ENCODE data around the gene POTEJ. TPM values are rescaled to one million over a fixed set of nuclear protein-coding genes. Genes with fewer than 3 reads are reported as not detected.
"Not testable (repeated sequence)": the region's sequence is repeated elsewhere in the genome, so short reads cannot be mapped to it uniquely, and the experiment has no call there.

POTEJ gene
- total RNA-seq, 1 experiment from 2014 or later, result 0.06 TPM

- DNase-seq; H3K27me3 ChIP-seq; H3K36me3 ChIP-seq; H3K4me3 ChIP-seq; H3K4me1 ChIP-seq; H3K27ac ChIP-seq; H3K9me3 ChIP-seq (replicated peaks): not testable (repeated sequence)
Observed at GRCh38 chr2:130594011-130594410, 17.2 kb upstream of the POTEJ start.

DNA sequence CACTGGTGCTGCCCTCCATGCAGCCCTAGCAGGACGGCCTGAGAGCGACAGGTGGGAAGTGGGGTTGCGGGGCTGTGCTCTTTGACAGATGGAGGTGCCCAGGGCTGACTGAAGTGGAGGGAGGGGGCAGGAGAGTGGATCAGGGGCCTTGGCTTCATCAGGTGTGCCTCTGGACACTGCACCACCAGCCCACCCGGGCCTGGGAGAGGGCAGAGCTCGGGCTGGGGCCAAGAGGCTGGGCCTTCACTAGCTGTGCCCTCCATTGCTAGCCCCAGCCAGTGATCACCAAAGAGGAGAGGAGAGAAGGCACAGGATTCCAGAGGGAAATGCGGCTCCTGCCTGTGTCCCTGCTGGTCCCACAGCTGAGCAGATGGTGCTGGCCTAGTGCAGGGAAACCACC is 14.5 kb upstream of the POTEJ start:
- not testable (repeated sequence) for H3K4me3 ChIP-seq; H3K27ac ChIP-seq; H3K36me3 ChIP-seq; H3K27me3 ChIP-seq; H3K4me1 ChIP-seq; H3K9me3 ChIP-seq (replicated peaks); DNase-seq

- not testable (repeated sequence) for H3K4me1 ChIP-seq; H3K4me3 ChIP-seq; H3K36me3 ChIP-seq; H3K27ac ChIP-seq; H3K27me3 ChIP-seq; DNase-seq; H3K9me3 ChIP-seq (replicated peaks)
Observed at GRCh38 chr2:130597994-130598393, 13.2 kb upstream of the POTEJ start.

DNA sequence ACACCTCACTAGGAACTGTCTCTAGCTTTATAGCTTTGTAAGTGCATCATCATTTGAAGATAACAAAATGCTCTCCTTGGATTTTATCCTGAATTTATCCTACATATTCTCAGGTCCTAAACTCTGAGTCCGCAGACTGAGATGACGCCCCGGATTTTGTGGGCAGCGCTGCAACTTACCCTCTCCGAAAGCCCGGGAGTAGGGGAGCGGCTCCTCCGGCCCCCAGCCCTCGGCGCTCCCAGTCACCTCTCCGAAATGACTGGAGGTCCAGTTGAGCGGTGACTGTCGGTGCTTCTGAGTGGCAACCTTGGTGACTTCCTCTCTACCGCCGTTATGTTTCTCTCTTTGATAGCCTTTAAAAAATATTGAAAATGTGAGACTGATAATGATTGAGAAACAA is 12.8 kb upstream of the POTEJ start:
- H3K9me3 ChIP-seq (replicated peaks); H3K4me1 ChIP-seq; H3K36me3 ChIP-seq; DNase-seq; H3K4me3 ChIP-seq; H3K27me3 ChIP-seq; H3K27ac ChIP-seq: not testable (repeated sequence)

DNA sequence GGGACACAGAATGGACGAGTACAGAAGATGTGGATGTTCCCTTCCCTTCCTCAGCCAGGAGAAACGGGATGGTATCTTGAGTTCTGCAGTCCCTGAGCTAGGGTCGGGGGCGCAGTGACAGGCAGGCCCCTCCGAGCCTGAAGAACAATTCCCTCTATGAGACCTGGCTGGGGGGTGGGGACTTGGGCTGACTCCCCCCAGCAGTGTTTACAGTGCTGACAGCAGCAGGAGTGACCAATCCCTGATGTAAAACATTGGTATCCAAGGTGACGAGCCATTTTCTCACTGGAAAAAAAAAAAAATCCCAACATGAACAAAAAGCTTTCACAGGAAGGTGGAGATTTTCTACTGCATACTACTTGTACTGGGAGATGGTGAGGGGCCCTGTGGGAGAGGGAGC is 11.8 kb upstream of the POTEJ start, which contains the start of gene CFC1:
Gene CFC1, minus strand, starts transcription at position 183 of the 400 bp plus-strand sequence. CDS start 288 bp downstream, outside the sequence.
- DNase-seq; H3K9me3 ChIP-seq (replicated peaks); H3K4me1 ChIP-seq; H3K27me3 ChIP-seq; H3K4me3 ChIP-seq; H3K27ac ChIP-seq; H3K36me3 ChIP-seq: not testable (repeated sequence)

DNA sequence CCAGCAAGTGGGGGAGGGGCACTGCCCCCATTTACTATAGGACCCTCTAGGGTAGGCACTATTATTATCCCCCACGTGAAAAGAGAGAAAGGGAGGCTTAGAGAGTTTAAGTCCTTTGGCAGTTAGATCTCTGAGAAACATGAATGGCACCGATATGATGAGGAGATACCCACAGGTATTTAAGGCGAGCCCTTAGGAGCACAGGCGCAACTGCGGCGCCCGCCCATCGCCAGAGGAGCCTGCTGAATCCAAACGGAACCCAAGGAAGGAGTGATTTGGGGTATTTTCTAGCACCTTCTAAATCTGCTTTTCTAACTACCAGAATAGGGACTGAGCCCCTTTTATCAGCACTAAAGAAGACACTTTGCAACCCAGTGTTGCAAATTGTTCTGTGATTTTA is 11.3 kb upstream of the POTEJ start:
- not testable (repeated sequence) for H3K27me3 ChIP-seq; H3K4me1 ChIP-seq; DNase-seq; H3K9me3 ChIP-seq (replicated peaks); H3K4me3 ChIP-seq; H3K36me3 ChIP-seq; H3K27ac ChIP-seq

- not testable (repeated sequence) for H3K27ac ChIP-seq, H3K36me3 ChIP-seq
Observed at GRCh38 chr2:130601648-130602302, 9.5 kb upstream of the POTEJ start.

DNA sequence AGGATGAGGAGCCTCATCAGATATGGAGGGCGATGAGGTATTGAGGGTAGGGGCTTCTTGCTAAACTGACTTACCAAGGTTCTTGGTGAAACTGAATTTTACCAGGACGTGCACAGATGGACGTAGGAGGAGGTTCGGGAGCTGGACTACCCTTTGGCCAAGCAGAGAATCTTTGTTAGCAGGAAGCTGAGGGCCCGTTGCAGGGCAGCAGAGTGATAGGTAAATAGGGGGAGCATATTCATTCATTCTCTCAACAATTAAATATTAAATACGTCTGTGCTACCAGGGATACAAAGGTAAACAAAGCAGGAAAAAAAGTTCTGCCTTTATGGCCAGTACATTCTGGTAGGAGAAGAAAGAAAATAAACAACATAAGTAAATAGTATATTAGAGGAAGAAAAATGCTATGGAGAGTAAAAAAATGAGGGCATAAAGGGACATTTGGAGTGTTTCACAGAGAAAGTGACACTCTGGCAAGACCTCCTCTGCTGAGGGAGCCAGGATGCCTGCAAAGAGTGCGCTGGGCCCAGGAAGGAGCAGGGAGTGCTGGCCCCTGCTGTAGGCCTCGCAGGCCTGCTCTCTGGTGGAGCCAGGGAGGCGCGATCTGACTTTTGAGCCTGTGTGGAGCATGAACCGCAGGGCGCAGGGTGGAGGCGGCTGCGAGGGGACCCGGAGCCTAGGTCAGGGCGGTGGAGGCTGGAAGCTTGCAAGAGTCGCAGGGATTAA is 2.8 kb upstream of the POTEJ start:
- H3K4me3 ChIP-seq, DNase-seq, H3K4me1 ChIP-seq: not testable (repeated sequence)

More at GRCh38 chr2:130601648-130602302, 9.5 kb upstream of the POTEJ start:
- not testable (repeated sequence) for H3K4me1 ChIP-seq; H3K27me3 ChIP-seq; H3K4me3 ChIP-seq; H3K9me3 ChIP-seq (replicated peaks); DNase-seq

DNA sequence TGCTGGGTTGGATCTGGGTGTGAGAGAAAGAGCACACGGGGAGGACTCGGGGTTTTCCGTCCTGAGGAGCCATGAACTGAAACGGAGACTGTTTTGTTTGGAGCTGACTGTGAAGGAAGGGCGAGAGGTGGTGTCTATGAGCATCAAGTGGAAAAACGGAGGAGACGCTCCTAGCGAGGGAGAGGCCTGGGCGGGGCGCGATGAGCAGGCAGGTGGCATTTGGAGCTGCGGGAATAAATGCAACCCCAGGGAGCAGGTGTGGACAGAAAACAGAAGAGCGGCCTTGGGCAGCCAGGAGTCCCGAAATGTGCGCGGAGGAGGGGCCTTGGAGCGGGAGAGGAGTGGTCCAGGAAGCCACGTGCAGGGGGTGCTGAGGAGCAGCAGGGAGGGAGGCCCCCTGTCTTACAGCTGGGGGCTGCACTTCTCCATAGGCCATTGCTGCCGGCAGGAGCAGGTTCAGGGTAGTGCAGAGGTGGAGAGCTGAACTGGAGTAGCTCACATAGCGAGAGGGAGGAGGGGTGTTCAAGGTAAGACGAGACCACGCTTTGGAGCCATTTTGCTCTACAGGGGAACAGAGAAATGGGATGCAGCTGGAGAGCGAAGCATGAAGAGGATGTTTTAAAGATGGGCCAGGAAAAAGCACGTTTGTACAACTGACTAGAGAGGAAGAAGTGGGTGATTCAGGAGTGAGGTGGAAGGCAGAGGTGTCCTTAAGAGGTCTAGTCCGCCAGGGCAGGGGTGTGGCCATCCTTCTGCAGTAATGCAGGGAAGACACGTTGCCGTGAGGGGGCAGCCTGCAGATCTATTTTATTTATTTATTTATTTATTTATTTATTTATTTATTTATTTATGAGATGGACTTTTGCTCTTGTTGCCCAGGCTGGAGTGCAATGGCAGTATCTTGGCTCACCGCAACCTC is 2.0 kb upstream of the POTEJ start:
- not testable (repeated sequence) for H3K27me3 ChIP-seq; H3K4me1 ChIP-seq; H3K9me3 ChIP-seq (replicated peaks); H3K27ac ChIP-seq; H3K4me3 ChIP-seq; H3K36me3 ChIP-seq; DNase-seq

More for the DNA sequence above, 2.8 kb upstream of the POTEJ start:
- not testable (repeated sequence) for H3K27me3 ChIP-seq; H3K36me3 ChIP-seq; H3K27ac ChIP-seq; H3K9me3 ChIP-seq (replicated peaks)

DNA sequence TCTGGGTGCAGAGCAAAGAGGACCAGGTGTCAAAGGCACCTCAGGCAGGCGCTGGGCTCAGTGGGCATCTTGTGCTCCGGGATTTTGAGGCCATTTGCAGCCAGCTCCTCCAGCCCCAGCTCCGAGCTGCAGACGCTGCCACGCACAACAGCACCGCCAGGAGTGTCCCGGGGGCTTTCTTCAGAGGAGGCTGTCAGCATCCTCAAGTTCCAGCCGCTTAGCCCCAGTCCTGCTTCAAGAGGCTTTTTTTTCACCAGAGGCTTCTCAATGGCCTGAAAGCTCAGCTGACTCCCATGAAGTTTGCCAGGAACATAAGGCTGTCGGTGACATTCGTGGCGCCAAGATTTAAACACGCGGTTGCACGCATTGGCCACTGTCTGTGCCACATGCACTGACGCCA is 754 bp upstream of the POTEJ start:
- not testable (repeated sequence) for H3K36me3 ChIP-seq; DNase-seq; H3K27ac ChIP-seq; H3K27me3 ChIP-seq; H3K9me3 ChIP-seq (replicated peaks); H3K4me1 ChIP-seq; H3K4me3 ChIP-seq

- not testable (repeated sequence) for H3K4me3 ChIP-seq; H3K36me3 ChIP-seq; H3K27me3 ChIP-seq; H3K9me3 ChIP-seq (replicated peaks); H3K4me1 ChIP-seq; DNase-seq; H3K27ac ChIP-seq
Observed at GRCh38 chr2:130628784-130629475, 17.7 kb downstream of the POTEJ start.

DNA sequence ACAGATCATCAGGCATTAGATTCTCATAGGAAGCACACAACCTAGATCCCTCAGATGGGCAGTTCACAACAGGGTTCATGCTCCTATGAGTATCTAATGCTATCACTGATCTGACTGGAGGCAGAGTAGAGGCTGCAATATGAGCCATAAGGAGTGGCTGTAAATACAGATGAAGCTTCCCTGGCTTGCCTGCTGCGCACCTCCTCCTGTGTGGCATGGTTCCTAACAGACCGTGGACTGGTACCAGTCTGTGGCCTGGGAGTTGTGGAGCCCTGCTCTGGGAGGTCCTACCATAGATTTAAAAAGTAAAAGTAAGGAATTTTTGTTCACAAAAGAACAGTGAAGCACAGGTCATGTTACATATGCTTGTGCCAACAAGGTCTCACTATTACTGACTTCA is 27.7 kb downstream of the POTEJ start:
- not testable (repeated sequence) for H3K36me3 ChIP-seq; H3K27me3 ChIP-seq; H3K4me1 ChIP-seq; H3K9me3 ChIP-seq (replicated peaks); H3K4me3 ChIP-seq; H3K27ac ChIP-seq; DNase-seq

- H3K36me3 ChIP-seq; H3K4me3 ChIP-seq; H3K9me3 ChIP-seq (replicated peaks); H3K4me1 ChIP-seq; DNase-seq; H3K27me3 ChIP-seq; H3K27ac ChIP-seq: not testable (repeated sequence)
Observed at GRCh38 chr2:130641688-130642087, 30.4 kb downstream of the POTEJ start.

- not testable (repeated sequence) for H3K4me1 ChIP-seq; H3K4me3 ChIP-seq; H3K27ac ChIP-seq; DNase-seq; H3K27me3 ChIP-seq; H3K36me3 ChIP-seq; H3K9me3 ChIP-seq (replicated peaks)
Observed at GRCh38 chr2:130649285-130649684, 38.0 kb downstream of the POTEJ start.

- H3K9me3 ChIP-seq (replicated peaks); H3K4me3 ChIP-seq; H3K27me3 ChIP-seq; H3K27ac ChIP-seq; DNase-seq; H3K36me3 ChIP-seq; H3K4me1 ChIP-seq: not testable (repeated sequence)
Observed at GRCh38 chr2:130664506-130664905, 53.3 kb downstream of the POTEJ start.
